Aorta (tissue), 5 donors: ENCODE results near the gene LAMC3. TPM values are rescaled to one million over a fixed set of nuclear protein-coding genes. Genes with fewer than 3 reads are reported as not detected.
A peak's percentile ranks its signal among the peaks of the same experiment; 100 is the strongest.
"Not testable (repeated sequence)": the region's sequence is repeated elsewhere in the genome, so short reads cannot be mapped to it uniquely, and the experiment has no call there.

Source experiments
- ATAC-seq: fragments of 200-7000 bp; cut with Tn5 transposase; one replicate; pipeline ENCODE4 v1.9.1; 2022; ENCODE audit warnings: moderate library complexity; ENCODE audit not compliant: low FRiP score
- DNase-seq, 2 donors: peaks; one replicate each; pipeline ENCODE4 v3.0.0-alpha.2; 2020
- H3K27ac ChIP-seq, 2 donors: one replicate each; pipeline ENCODE4 v1.5.1; 2013; ENCODE audit warnings: low read length in 2 of 2, mild to moderate bottlenecking in 2 of 2, moderate library complexity in 2 of 2, control low read depth in 1 of 2, inconsistent platforms in 1 of 2, low read depth in 1 of 2
- H3K27me3 ChIP-seq, 2 donors: one replicate each; pipeline ENCODE4 v1.6.1; 2013; ENCODE audit warnings: control low read depth in 1 of 2, low read length in 1 of 2, mild to moderate bottlenecking in 1 of 2, moderate library complexity in 1 of 2; ENCODE audit not compliant: insufficient read depth in 2 of 2, control insufficient read depth in 1 of 2
- H3K36me3 ChIP-seq, 2 donors: one replicate each; pipeline ENCODE4 v1.6.1; 2013; ENCODE audit warnings: control low read depth in 1 of 2, low read length in 1 of 2, mild to moderate bottlenecking in 1 of 2; ENCODE audit not compliant: insufficient read depth in 2 of 2, control insufficient read depth in 1 of 2
- H3K4me1 ChIP-seq, 2 donors: one replicate each; pipeline ENCODE4 v1.6.1; 2013; ENCODE audit warnings: low read length in 2 of 2, control low read depth in 1 of 2, mild to moderate bottlenecking in 1 of 2, moderate library complexity in 1 of 2; ENCODE audit not compliant: insufficient read depth in 2 of 2, control insufficient read depth in 1 of 2
- H3K4me3 ChIP-seq, 2 donors: one replicate each; pipeline ENCODE4 v1.5.1; 2013; ENCODE audit warnings: low read length in 2 of 2, control low read depth in 1 of 2, mild to moderate bottlenecking in 1 of 2
- H3K9me3 ChIP-seq: one replicate; pipeline ENCODE4 v1.6.1; 2013; ENCODE audit warnings: mild to moderate bottlenecking, low read length; ENCODE audit not compliant: control insufficient read depth
- WGBS, 2 donors: extraction: QIAGEN DNeasy Blood & Tissue Kit; methylation state at CpG; one replicate each; pipeline ENCODE4 v1.1.7; 2013; 5-methylcytosine and 5-hydroxymethylcytosine counted together
- intact Hi-C, 2 donors: fragments of 100-400 bp; cut with DNase I; formaldehyde crosslinking; loops; one replicate each; pipeline versions ENCODE4 v1.14.2 to v1.15.0; 2022
- polyA plus RNA-seq, 2 donors: library from polyadenylated mRNA; stranded (reverse); fragments of 200-250 nt; gene quantifications; one replicate each; pipeline ENCODE4 v1.2.3, GENCODE V29; 2013
- total RNA-seq, 2 donors: library from RNA; stranded (reverse); fragmentation: NEBNext Ultra II Directional; extraction: Animal tissue kit (Norgen Biotek cat#: 25700); gene quantifications; one replicate each; pipeline ENCODE4 v1.2.1, GENCODE V29; 2021
- donor health status: healthy with polysubstance abuse.
- donor health status: Bipolar disorder and iron deficiency.
- donor health status: DM: no; HTN: no; CAD: no.
- donor health status: DM: no; HTN: no; CAD: no.
- donor health status: DM: yes; HTN: yes; CAD: no.

Gene LAMC3
- total and polyA plus RNA-seq, 4 donors, result 0.32 to 1.3 (median 0.74) TPM

- no peaks in the 10 kb centered on the region for H3K9me3 ChIP-seq
- no peak overlapping the region for H3K4me3 ChIP-seq
- H3K4me1 ChIP-seq, result no peaks in the 10 kb centered on the region
- WGBS, 2 donors, result 89% methylated on average over 8 of the region's 8 CpGs
- no peak overlapping the region for H3K27ac ChIP-seq
- ATAC-seq (no peak), DNase-seq (peak in 1 of 2 donors; percentile 67)
- no peaks in the 10 kb centered on the region for H3K36me3 ChIP-seq
- intact Hi-C loops, result no loop called here
- no peaks in the 10 kb centered on the region for H3K27me3 ChIP-seq
Measured at GRCh38 chr9:131114084-131114535, 105.1 kb downstream of the LAMC3 start.

GRCh38 chr9:131115360-131115742, 106.4 kb downstream of the LAMC3 start:
- H3K27ac ChIP-seq, H3K4me3 ChIP-seq, ATAC-seq, intact Hi-C loops, H3K27me3 ChIP-seq, H3K9me3 ChIP-seq, H3K4me1 ChIP-seq, H3K36me3 ChIP-seq: not testable (repeated sequence)
- 73 to 91% methylated on average over 5 to 6 of the region's 6 CpGs for WGBS, 2 donors
- DNase-seq, result peak in 1 of 2 donors; percentile 33

GRCh38 chr9:131116281-131117120, 107.5 kb downstream of the LAMC3 start:
- no peaks in the 10 kb centered on the region for H3K36me3 ChIP-seq
- H3K27ac ChIP-seq, result peak overlapping the region in 1 of 2 donors; percentile 39
- WGBS, 2 donors, result 56 to 59% methylated on average over 22 of the region's 22 CpGs
- ATAC-seq (peak; percentile 87), DNase-seq (peak in 1 of 2 donors; percentile 77)
- H3K4me3 ChIP-seq, result no peak overlapping the region
- intact Hi-C loops, result no loop called here
- no peaks in the 10 kb centered on the region for H3K9me3 ChIP-seq
- no peaks in the 10 kb centered on the region for H3K4me1 ChIP-seq
- no peaks in the 10 kb centered on the region for H3K27me3 ChIP-seq

GRCh38 chr9:131117121-131117761, 108.3 kb downstream of the LAMC3 start:
- Histone ChIP-seq H3K4me3 (no peak overlapping the region), H3K4me1 (no peaks in the 10 kb centered on the region), H3K27me3 (no peaks in the 10 kb centered on the region), H3K27ac (peak overlapping the region in 1 of 2 donors; percentile 39), H3K9me3 (no peaks in the 10 kb centered on the region), H3K36me3 (no peaks in the 10 kb centered on the region)
- ATAC-seq (peak; percentile 44), DNase-seq (peak in 1 of 2 donors; percentile 73)
- WGBS, 2 donors, result 32 to 37% methylated on average over 13 of the region's 13 CpGs
- intact Hi-C loops, result no loop called here

GRCh38 chr9:131117762-131118145, 108.8 kb downstream of the LAMC3 start:
- WGBS, 2 donors, result 69 to 80% methylated on average over 4 of the region's 4 CpGs
- peak in 1 of 2 donors; percentile 31 for DNase-seq
- Histone ChIP-seq H3K4me3 (no peak overlapping the region), H3K4me1 (no peaks in the 10 kb centered on the region), H3K36me3 (no peaks in the 10 kb centered on the region), H3K27ac (no peak overlapping the region), H3K27me3 (no peaks in the 10 kb centered on the region), H3K9me3 (no peaks in the 10 kb centered on the region)
- intact Hi-C loops, result no loop called here
- ATAC-seq, result no peak

- Histone ChIP-seq H3K27me3 (no peaks in the 10 kb centered on the region), H3K36me3 (no peaks in the 10 kb centered on the region), H3K27ac (no peak overlapping the region), H3K9me3 (no peaks in the 10 kb centered on the region), H3K4me3 (no peak overlapping the region), H3K4me1 (no peaks in the 10 kb centered on the region)
- intact Hi-C loops, result no loop called here
- WGBS, 2 donors, result 81% methylated on average over 8 of the region's 8 CpGs
- DNase-seq (peak in 1 of 2 donors; percentile 46), ATAC-seq (no peak)
Measured at GRCh38 chr9:131119600-131119999, 110.6 kb downstream of the LAMC3 start.

- intact Hi-C loops, result no loop called here
- DNase-seq, result peak in 1 of 2 donors; percentile 51
- 91 to 93% methylated on average over 7 of the region's 7 CpGs for WGBS, 2 donors
- no peak overlapping the region for H3K27ac ChIP-seq
- no peaks in the 10 kb centered on the region for H3K36me3 ChIP-seq
- H3K4me3 ChIP-seq, result no peak overlapping the region
- H3K27me3 ChIP-seq, result no peaks in the 10 kb centered on the region
- no peak for ATAC-seq
- H3K4me1 ChIP-seq, result no peaks in the 10 kb centered on the region
- H3K9me3 ChIP-seq, result no peaks in the 10 kb centered on the region
Measured at GRCh38 chr9:131120620-131121228, 111.8 kb downstream of the LAMC3 start.

GRCh38 chr9:131121346-131121745, 112.4 kb downstream of the LAMC3 start:
- intact Hi-C loops, result no loop called here
- ATAC-seq, result no peak
- no peaks in the 10 kb centered on the region for H3K9me3 ChIP-seq
- H3K27me3 ChIP-seq, result no peaks in the 10 kb centered on the region
- H3K4me3 ChIP-seq, result no peak overlapping the region
- peak in 1 of 2 donors; percentile 48 for DNase-seq
- no peak overlapping the region for H3K27ac ChIP-seq
- no peaks in the 10 kb centered on the region for H3K4me1 ChIP-seq
- WGBS, 2 donors, result 86 to 87% methylated on average over 2 of the region's 2 CpGs
- no peaks in the 10 kb centered on the region for H3K36me3 ChIP-seq
